Stomach (tissue), 4 donors: ENCODE results near the gene ZBTB32.

Source experiments
- CTCF ChIP-seq, 7 experiments: fragments of 450-650 bp in 4 of 7; fragments of 200-600 bp in 3 of 7; sonication (generic) in 3 of 7; IDR thresholded peaks; one replicate each; pipeline ENCODE4 v1.5.1; 2016 to 2019; ENCODE audit warnings: antibody characterized with exemption in 7 of 7, control low read depth in 2 of 7, mild to moderate bottlenecking in 1 of 7
- POLR2A ChIP-seq, 4 donors: fragments of 450-650 bp; IDR thresholded peaks; one replicate each; pipeline ENCODE4 v1.6.1; 2016; ENCODE audit warnings: antibody characterized with exemption in 4 of 4, control low read depth in 2 of 4, mild to moderate bottlenecking in 1 of 4, moderate library complexity in 1 of 4
- POLR2AphosphoS5 ChIP-seq, 3 donors: sonication (generic); formaldehyde crosslinking; IDR thresholded peaks; one replicate each; pipeline ENCODE4 v1.6.1; 2016; ENCODE audit warnings: antibody characterized with exemption in 3 of 3

- TF ChIP-seq POLR2AphosphoS5 (IDR thresholded peaks at IDR 0.05), result no peak
- TF ChIP-seq CTCF (IDR thresholded peaks at IDR 0.05), result no peak
- no peak for TF ChIP-seq POLR2A (IDR thresholded peaks at IDR 0.05)
Measured at GRCh38 chr19:35708391-35708790, 4.0 kb downstream of the ZBTB32 start.
